DMS114 treated with DMSO at 0.1 percent for 48 hours (cell line): Measurements from ENCODE around the gene REXO2.

Experiments
- DNase-seq: peaks from one replicate; lab custom pipeline; 2025; ENCODE audit not compliant: unreplicated experiment; lab: John Stamatoyannopoulos, UW

REXO2 gene

DNA sequence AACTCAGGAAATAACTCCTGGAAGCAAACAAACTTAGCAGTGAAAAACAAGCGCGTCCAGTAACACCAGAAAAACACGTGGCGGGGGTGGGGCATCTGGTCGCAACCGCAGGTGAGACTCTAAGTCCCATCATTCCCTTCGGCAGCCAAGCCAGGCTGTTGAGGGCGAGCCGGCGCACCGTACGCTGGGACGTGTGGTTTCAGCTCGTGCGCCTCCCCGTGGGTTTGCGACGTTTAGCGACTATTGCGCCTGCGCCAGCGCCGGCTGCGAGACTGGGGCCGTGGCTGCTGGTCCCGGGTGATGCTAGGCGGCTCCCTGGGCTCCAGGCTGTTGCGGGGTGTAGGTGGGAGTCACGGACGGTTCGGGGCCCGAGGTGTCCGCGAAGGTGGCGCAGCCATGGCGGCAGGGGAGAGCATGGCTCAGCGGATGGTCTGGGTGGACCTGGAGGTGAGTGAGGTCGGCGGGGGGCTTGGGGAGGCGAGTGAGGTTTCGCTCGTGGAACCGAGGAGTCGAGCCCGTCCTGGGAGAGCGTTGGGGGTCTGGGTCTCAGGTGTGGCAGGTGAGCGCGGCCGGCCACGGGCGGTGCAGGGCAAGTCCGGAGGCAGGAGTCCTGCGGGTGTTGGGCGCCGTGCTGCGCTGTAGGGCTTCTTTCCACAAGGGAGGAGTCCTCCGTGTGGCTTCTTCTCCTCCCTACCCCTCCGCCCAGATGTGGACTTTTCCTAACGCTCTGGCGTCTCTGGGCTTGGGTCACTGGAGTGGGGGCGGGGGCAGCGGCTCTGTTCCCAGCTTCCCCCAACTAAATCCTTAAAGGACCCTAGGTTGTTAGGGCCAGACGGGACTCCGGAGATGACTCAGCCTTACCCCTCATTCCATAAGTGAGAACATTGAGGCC lies at the start of gene REXO2:
TSS of gene REXO2 (plus strand) at position 239 of the 892 bp plus-strand sequence. CDS start at position 301, 62 bp downstream.
- peak; percentile 77 for DNase-seq

- no peak for DNase-seq
Measured at GRCh38 chr11:114392735-114393667, 46.3 kb upstream of the REXO2 start.

DNA sequence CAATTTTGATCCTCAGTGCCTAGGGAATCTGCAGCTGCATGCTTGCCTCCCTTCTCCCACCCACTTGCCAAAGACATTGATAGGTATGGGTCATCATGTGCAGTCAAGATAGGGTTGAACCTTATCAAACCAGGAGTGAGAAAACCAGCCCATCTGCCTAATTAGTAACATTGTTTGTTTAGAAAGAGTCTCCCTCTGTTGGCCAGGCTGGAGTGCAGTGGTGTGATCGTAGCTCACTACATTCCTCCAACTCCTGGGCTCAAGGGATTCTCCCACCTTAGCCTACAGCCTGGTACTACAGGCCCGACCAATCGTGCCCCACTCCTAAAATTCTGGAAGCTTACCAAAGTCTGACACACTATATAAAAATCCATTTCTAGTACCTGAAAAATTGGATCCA lies 43.5 kb upstream of the REXO2 start:
- no peak for DNase-seq

DNA sequence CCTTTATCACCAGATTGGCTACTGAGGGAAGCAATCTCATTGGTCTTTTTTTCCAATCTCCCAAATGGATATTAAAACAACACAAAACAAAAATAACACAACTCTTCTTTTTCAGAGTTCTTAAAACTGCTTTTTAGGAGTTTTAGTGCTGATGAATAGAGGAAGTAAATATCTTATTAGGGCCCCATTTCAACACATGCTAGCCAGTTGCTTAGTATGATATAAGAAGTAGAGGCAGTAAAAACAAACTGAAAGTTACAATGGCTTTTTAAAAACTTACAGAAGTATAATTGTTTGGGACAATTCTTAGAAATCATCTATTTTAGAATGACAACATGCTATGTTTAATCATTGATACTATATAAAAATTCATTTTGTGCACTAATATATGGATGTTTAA lies 42.4 kb upstream of the REXO2 start:
- DNase-seq: no peak

DNA sequence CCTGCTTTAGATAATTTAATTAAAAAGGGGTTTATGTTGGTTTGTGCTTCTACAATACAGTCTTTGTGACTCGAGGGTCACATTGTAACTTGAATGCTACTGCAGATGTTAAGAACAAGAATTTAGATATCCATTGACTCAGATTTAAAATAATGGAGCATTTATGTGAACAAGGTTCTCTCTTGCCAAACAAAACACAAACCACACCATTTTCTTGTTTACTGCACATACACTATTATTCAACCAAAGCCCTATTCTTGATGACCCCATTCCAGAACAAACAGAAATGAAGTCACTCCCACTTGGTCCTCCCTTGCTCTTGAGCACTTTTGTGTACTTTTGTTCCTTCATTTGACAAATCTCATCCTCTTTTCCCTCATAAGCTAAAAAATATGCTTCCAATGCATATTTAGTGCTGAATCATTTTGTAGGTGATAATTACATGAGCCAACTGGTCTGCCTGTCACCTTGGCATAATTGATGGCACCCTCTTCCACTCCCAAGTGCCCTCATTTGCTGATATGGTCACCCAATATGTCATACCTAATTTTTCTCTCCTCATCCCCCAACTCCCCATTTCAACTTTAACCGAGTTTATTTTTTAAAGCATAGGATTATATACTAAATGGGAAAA lies 41.8 kb upstream of the REXO2 start:
- DNase-seq: no peak

GRCh38 chr11:114398303-114398920 lies 40.9 kb upstream of the REXO2 start:
- no peak for DNase-seq

- DNase-seq: no peak
Measured at GRCh38 chr11:114399490-114400215, 39.6 kb upstream of the REXO2 start.

DNA sequence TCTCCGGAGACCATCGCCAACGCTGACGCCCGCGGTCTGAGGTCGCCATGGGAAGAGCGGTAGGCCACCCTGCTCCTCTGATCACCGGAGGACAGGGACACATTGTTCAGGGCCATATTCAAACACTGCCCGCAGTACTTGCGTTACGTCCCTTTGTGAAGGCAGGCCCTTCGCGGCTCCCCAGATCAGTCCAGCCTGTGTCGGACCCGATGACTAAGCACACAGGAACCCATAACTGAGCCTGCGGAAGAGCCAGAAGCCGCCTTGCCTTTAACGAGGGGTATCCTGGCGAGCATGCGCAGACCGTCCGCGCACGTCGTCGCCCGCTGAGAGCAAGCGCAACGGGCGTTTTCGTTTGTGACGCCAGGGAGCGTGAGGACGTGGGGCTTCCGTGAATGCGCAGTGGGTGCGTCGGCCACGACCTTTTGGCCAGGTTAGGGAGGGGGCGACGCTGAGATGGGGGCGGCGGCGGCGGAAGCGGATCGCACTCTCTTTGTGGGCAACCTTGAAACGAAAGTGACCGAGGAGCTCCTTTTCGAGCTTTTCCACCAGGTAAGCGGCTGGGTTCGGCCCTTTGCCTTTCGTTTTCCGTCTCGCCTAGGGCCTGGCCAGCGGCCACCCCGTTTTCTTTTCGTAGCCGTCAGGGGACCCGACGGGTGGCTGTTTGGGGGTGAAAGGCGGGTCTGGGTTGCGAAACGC lies 38.9 kb upstream of the REXO2 start, which contains the start of the genes C11orf71 and RBM7:
TSS of gene C11orf71 (minus strand) at position 296 of the 699 bp plus-strand sequence. CDS start at position 116, 180 bp downstream.
TSS of gene RBM7 (plus strand) at position 451 of the 699 bp plus-strand sequence. CDS start at position 457, 6 bp downstream.
- DNase-seq: peak; percentile 75

GRCh38 chr11:114400915-114401223 lies 38.4 kb upstream of the REXO2 start:
- DNase-seq: no peak

- no peak for DNase-seq
Measured at GRCh38 chr11:114401311-114401710, 38.0 kb upstream of the REXO2 start.

DNA sequence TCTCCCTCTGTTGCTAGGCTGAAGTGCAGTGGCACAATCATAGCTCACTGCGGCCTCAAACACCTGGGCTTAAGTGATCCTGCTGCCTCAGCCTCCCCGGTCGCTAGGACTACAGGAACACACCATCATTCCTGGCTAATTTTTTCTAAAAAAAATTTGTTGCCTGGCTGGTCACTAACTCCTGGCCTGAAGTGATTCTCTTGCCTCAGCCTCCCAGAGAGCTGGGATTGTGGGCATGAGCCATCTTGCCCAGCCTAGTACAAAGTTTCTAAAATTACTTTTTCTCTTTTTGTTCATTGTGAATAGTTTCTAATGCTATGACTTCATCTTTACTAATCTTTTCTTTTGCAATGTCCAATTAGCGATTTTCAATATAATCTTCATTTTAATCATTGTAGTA lies 26.3 kb upstream of the REXO2 start:
- no peak for DNase-seq

GRCh38 chr11:114413958-114414357 lies 25.3 kb upstream of the REXO2 start:
- DNase-seq: no peak

- no peak for DNase-seq
Measured at GRCh38 chr11:114416441-114416961, 22.8 kb upstream of the REXO2 start.

- DNase-seq: no peak
Measured at GRCh38 chr11:114426280-114426679, 13.0 kb upstream of the REXO2 start.

- no peak for DNase-seq
Measured at GRCh38 chr11:114430290-114430689, 9.0 kb upstream of the REXO2 start.

GRCh38 chr11:114432893-114433292 lies 6.4 kb upstream of the REXO2 start:
- DNase-seq: no peak

DNA sequence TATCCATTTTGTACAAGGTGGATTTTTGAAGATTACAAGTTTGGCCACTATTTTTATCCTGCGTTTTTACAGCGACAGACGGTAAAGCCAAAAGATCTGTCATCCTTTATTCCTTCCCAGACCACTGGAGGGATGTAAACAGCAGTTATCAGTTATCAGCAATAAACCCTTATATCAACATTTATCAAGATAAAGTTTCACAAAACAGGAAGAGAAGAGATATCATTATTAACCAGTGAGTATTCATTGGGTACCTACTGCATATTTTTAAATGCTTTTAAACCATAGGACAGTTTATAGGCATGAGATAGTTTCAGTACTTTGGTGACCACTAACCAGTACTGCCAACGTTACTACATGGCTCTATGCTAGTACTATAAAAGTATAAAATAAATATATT lies 5.9 kb upstream of the REXO2 start:
- no peak for DNase-seq

- DNase-seq: no peak
Measured at GRCh38 chr11:114438303-114438702, 964 bp upstream of the REXO2 start.
